GM12892 (cell line): ENCODE measurements around the gene PRR23A.

Experiments used
- POLR2A ChIP-seq: IDR thresholded peaks from 2 replicates; pipeline ENCODE4 v1.6.1; 2011; ENCODE audit warnings: low read depth, low read length, control low read depth
- POLR2AphosphoS5 ChIP-seq: IDR thresholded peaks from 2 replicates; pipeline ENCODE4 v1.6.1; 2011; ENCODE audit warnings: low read depth, low read length, control low read depth

- TF ChIP-seq POLR2A (no peak), POLR2AphosphoS5 (no peak)
Observed at GRCh38 chr3:139006051-139006716, at the start of gene PRR23A.
